Neuronal stem cell (in vitro differentiated cells): ENCODE data around the gene FGF8.
A peak's percentile ranks its signal among the peaks of the same experiment; 100 is the strongest.

Experiments
- DNase-seq: peaks from one replicate; pipeline ENCODE4 v3.0.0-alpha.2; 2013; ENCODE audit warnings: low spot score
- H2AFZ ChIP-seq: one replicate; pipeline ENCODE4 v1.6.1; 2013; ENCODE audit warnings: mild to moderate bottlenecking, low read length, inconsistent platforms
- H2AK5ac ChIP-seq: 2 replicates; pipeline ENCODE4 v1.6.1; 2013; ENCODE audit warnings: low read depth, mild to moderate bottlenecking, inconsistent platforms, low read length, moderate library complexity, mixed read lengths
- H2BK120ac ChIP-seq: 2 replicates; pipeline ENCODE4 v1.6.1; 2013; ENCODE audit warnings: low read depth, mild to moderate bottlenecking, inconsistent platforms, low read length, moderate library complexity, mixed read lengths
- H2BK12ac ChIP-seq: one replicate; pipeline ENCODE4 v1.6.1; 2013; ENCODE audit warnings: low read length, inconsistent platforms
- H2BK15ac ChIP-seq: 2 replicates; pipeline ENCODE4 v1.6.1; 2013; ENCODE audit warnings: mild to moderate bottlenecking, low read length, inconsistent platforms, mixed read lengths
- H2BK5ac ChIP-seq: one replicate; pipeline ENCODE4 v1.6.1; 2013; ENCODE audit warnings: inconsistent platforms, mild to moderate bottlenecking, low read length, moderate library complexity
- H3K14ac ChIP-seq: one replicate; pipeline ENCODE4 v1.6.1; 2013; ENCODE audit warnings: low read length, inconsistent platforms
- H3K18ac ChIP-seq: 2 replicates; pipeline ENCODE4 v1.6.1; 2013; ENCODE audit warnings: low read length, inconsistent platforms
- H3K23ac ChIP-seq: 2 replicates; pipeline ENCODE4 v1.6.1; 2013; ENCODE audit warnings: low read depth, mild to moderate bottlenecking, mixed read lengths, low read length, inconsistent platforms; ENCODE audit not compliant: poor library complexity
- H3K27ac ChIP-seq: replicated peaks from 3 replicates; pipeline ENCODE4 v1.5.1; 2013; ENCODE audit warnings: low read length, inconsistent platforms
- H3K27me3 ChIP-seq, 3 experiments: 2 replicates each; pipeline ENCODE4 v1.6.1; 2013; ENCODE audit warnings: low read length in 3 of 3, mild to moderate bottlenecking in 2 of 3, inconsistent platforms in 1 of 3, low read depth in 1 of 3, mixed read lengths in 1 of 3, moderate library complexity in 1 of 3; ENCODE audit not compliant: control insufficient read depth in 3 of 3, insufficient read depth in 3 of 3
- H3K36me3 ChIP-seq, 2 donors: replicated peaks in 1 of 2; 2 replicates each; pipeline ENCODE4 v1.6.1; 2013; ENCODE audit warnings: low read length in 2 of 2; ENCODE audit not compliant: control insufficient read depth in 2 of 2, insufficient read depth in 2 of 2
- H3K4ac ChIP-seq: 2 replicates; pipeline ENCODE4 v1.6.1; 2013; ENCODE audit warnings: inconsistent platforms, mild to moderate bottlenecking, low read length, moderate library complexity
- H3K4me1 ChIP-seq, 2 donors: 1 replicate in 1 of 2; 2 replicates in 1 of 2; pipeline ENCODE4 v1.6.1; 2013; ENCODE audit warnings: low read length in 2 of 2, low read depth in 1 of 2; ENCODE audit not compliant: control insufficient read depth in 2 of 2, insufficient read depth in 1 of 2
- H3K4me2 ChIP-seq: one replicate; pipeline ENCODE4 v1.6.1; 2013; ENCODE audit warnings: mild to moderate bottlenecking, low read length, inconsistent platforms; ENCODE audit not compliant: insufficient read depth, poor library complexity, severe bottlenecking
- H3K4me3 ChIP-seq, 2 donors: 2 replicates each; pipeline ENCODE4 v1.5.1; 2013; ENCODE audit warnings: low read length in 2 of 2, mild to moderate bottlenecking in 2 of 2, inconsistent platforms in 1 of 2, moderate library complexity in 1 of 2
- H3K79me1 ChIP-seq: one replicate; pipeline ENCODE4 v1.6.1; 2013; ENCODE audit warnings: low read depth, mild to moderate bottlenecking, inconsistent platforms, low read length, moderate library complexity
- H3K9ac ChIP-seq: one replicate; pipeline ENCODE4 v1.6.1; 2013; ENCODE audit warnings: mild to moderate bottlenecking, low read depth, low read length, inconsistent platforms; ENCODE audit not compliant: poor library complexity
- H3K9me3 ChIP-seq, 2 donors: replicated peaks in 1 of 2; 2 replicates each; pipeline versions ENCODE3 to v1.6.1; 2013; ENCODE audit warnings: low read length in 2 of 2, mild to moderate bottlenecking in 2 of 2, inconsistent platforms in 1 of 2, low read depth in 1 of 2, mixed read lengths in 1 of 2, moderate library complexity in 1 of 2; ENCODE audit not compliant: control insufficient read depth in 2 of 2, insufficient read depth in 1 of 2
- H4K8ac ChIP-seq: one replicate; pipeline ENCODE4 v1.6.1; 2013; ENCODE audit warnings: low read depth, mild to moderate bottlenecking, inconsistent platforms, low read length, moderate library complexity
- H4K91ac ChIP-seq: one replicate; pipeline ENCODE4 v1.6.1; 2013; ENCODE audit warnings: low read length, low read depth, mild to moderate bottlenecking, inconsistent platforms; ENCODE audit not compliant: poor library complexity
- WGBS, 2 donors: extraction: QIAGEN DNeasy Blood & Tissue Kit; methylation state at CpG; one replicate each; pipeline ENCODE4 v1.1.7; 2013; ENCODE audit warnings: missing lambda C conversion rate in 2 of 2, mixed read lengths in 1 of 2; ENCODE audit not compliant: insufficient read length in 2 of 2, insufficient replicate concordance in 1 of 2; ENCODE audit errors: extremely low coverage in 2 of 2; 5-methylcytosine and 5-hydroxymethylcytosine counted together

Gene FGF8

GRCh38 chr10:101744267-101744666 lies 31.6 kb downstream of the FGF8 start:
- no peak overlapping the region for H3K4me2 ChIP-seq
- no peak overlapping the region for H3K18ac ChIP-seq
- H3K23ac ChIP-seq, result no peak overlapping the region
- H4K91ac ChIP-seq, result no peak overlapping the region
- no CpG with 5 or more reads among the region's 3 CpGs for WGBS, 2 donors
- no peak for DNase-seq
- no peak overlapping the region for H2BK12ac ChIP-seq
- H3K36me3 ChIP-seq, result no peaks in the 10 kb centered on the region
- no peak overlapping the region for H3K9ac ChIP-seq
- H2AK5ac ChIP-seq, result no peak overlapping the region
- no peak overlapping the region for H4K8ac ChIP-seq
- no peaks in the 10 kb centered on the region for H3K79me1 ChIP-seq
- H3K14ac ChIP-seq, result no peak overlapping the region
- peaks cover 9 to 13% of the 10 kb centered on the region in 2 donors for H3K4me1 ChIP-seq
- no peak overlapping the region for H3K4ac ChIP-seq
- no peak overlapping the region for H2BK5ac ChIP-seq
- peaks cover 2 to 3% of the 10 kb centered on the region in 2 donors for H3K9me3 ChIP-seq
- H2BK120ac ChIP-seq, result no peak overlapping the region
- H3K27ac ChIP-seq, result no peak overlapping the region
- no peak overlapping the region for H2AFZ ChIP-seq
- H3K27me3 ChIP-seq, result peaks cover 0 to 84% (median 0%) of the 10 kb centered on the region in 3 experiments
- H2BK15ac ChIP-seq, result no peak overlapping the region
- no peak overlapping the region for H3K4me3 ChIP-seq

DNA sequence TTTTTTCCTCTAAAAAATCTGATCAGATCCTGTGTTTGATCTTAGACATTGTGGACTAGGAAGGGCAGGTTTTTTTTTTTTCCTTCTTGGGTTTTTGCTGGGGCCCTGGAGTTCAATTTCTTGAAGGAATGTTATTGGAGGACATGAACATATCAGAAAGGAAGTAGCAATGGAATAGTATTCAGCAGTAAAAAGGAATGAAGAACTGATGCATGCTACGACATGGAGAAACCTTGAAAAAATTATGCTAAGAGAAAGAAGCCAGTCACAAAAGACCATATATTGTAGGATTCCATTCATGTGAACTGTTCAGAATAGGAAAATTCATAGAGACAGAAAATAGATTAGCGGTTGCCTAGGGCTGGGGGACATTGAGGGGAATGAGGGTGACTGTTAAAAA lies 34.0 kb downstream of the FGF8 start:
- no peak overlapping the region for H3K14ac ChIP-seq
- WGBS, 2 donors, result no CpG with 5 or more reads among the region's 2 CpGs
- peaks cover 0 to 88% (median 0%) of the 10 kb centered on the region in 3 experiments for H3K27me3 ChIP-seq

GRCh38 chr10:101736666-101737065 lies 39.2 kb downstream of the FGF8 start:
- peak overlapping the region; percentile 52 for H3K27ac ChIP-seq
- no peak overlapping the region for H2AK5ac ChIP-seq
- H4K91ac ChIP-seq, result no peak overlapping the region
- peaks cover 0 to 10% of the 10 kb centered on the region in 2 donors for H3K4me1 ChIP-seq
- no peaks in the 10 kb centered on the region for H3K36me3 ChIP-seq
- peaks cover 0 to 76% (median 0%) of the 10 kb centered on the region in 3 experiments for H3K27me3 ChIP-seq
- H3K9me3 ChIP-seq, result peaks cover 2 to 3% of the 10 kb centered on the region in 2 donors
- no peak overlapping the region for H3K23ac ChIP-seq
- H3K9ac ChIP-seq, result no peak overlapping the region
- H2BK5ac ChIP-seq, result no peak overlapping the region
- no peaks in the 10 kb centered on the region for H3K79me1 ChIP-seq
- H3K4ac ChIP-seq, result peak overlapping the region; percentile 39
- no peak overlapping the region for H3K4me3 ChIP-seq
- H3K18ac ChIP-seq, result peak overlapping the region; percentile 15
- H3K14ac ChIP-seq, result no peak overlapping the region
- H2AFZ ChIP-seq, result no peak overlapping the region
- no peak overlapping the region for H2BK15ac ChIP-seq
- WGBS, 2 donors, result no CpG with 5 or more reads among the region's 3 CpGs
- H2BK12ac ChIP-seq, result no peak overlapping the region
- DNase-seq, result no peak
- no peak overlapping the region for H2BK120ac ChIP-seq
- H3K4me2 ChIP-seq, result no peak overlapping the region
- no peak overlapping the region for H4K8ac ChIP-seq

More for the DNA sequence above, 34.0 kb downstream of the FGF8 start:
- no peak overlapping the region for H3K23ac ChIP-seq
- no peak overlapping the region for H3K18ac ChIP-seq
- no peak overlapping the region for H2AFZ ChIP-seq
- H3K9me3 ChIP-seq, result peaks cover 2 to 3% of the 10 kb centered on the region in 2 donors
- H4K91ac ChIP-seq, result no peak overlapping the region
- no peaks in the 10 kb centered on the region for H3K79me1 ChIP-seq
- no peak overlapping the region for H2BK120ac ChIP-seq
- H2BK5ac ChIP-seq, result no peak overlapping the region
- no peak overlapping the region for H3K4ac ChIP-seq
- H3K4me3 ChIP-seq, result no peak overlapping the region
- no peak overlapping the region for H2BK12ac ChIP-seq
- no peak overlapping the region for H3K27ac ChIP-seq
- no peak overlapping the region for H2AK5ac ChIP-seq
- H2BK15ac ChIP-seq, result no peak overlapping the region
- H3K4me2 ChIP-seq, result no peak overlapping the region
- DNase-seq, result no peak
- H3K36me3 ChIP-seq, result no peaks in the 10 kb centered on the region
- no peaks in the 10 kb centered on the region for H3K4me1 ChIP-seq
- no peak overlapping the region for H4K8ac ChIP-seq
- no peak overlapping the region for H3K9ac ChIP-seq

DNA sequence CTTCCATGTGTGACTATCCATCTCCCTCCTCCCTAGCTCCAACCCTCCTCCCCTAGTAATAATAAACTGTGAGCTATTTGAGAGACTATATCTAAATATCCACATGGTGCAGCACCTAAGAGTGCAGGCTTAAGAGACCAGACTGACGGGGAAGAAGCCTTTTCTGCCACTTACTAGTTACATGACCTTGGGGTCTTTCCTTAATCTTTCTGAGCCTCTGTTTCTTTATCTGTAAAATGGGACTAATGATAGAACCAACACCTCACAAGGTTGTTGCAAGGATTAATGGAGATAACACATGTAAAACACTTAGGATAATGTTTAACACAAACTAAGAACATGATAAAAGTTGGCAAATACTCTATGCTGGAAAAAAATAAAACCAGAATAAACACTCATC lies 43.8 kb downstream of the FGF8 start:
- Histone ChIP-seq H3K27ac (no peak overlapping the region), H3K18ac (no peak overlapping the region), H3K4ac (no peak overlapping the region), H2BK12ac (no peak overlapping the region), H3K79me1 (no peaks in the 10 kb centered on the region), H3K27me3 (peaks cover 0 to 57% (median 0%) of the 10 kb centered on the region in 3 experiments), H3K23ac (no peak overlapping the region), H3K4me2 (no peak overlapping the region), H4K8ac (no peak overlapping the region), H4K91ac (no peak overlapping the region), H3K14ac (no peak overlapping the region), H3K4me3 (no peak overlapping the region), H3K9me3 (no peaks in the 10 kb centered on the region), H2AFZ (no peak overlapping the region), H3K9ac (no peak overlapping the region), H2AK5ac (no peak overlapping the region), H2BK120ac (no peak overlapping the region), H2BK15ac (no peak overlapping the region), H3K36me3 (no peaks in the 10 kb centered on the region), H2BK5ac (no peak overlapping the region), H3K4me1 (peaks cover 0 to 10% of the 10 kb centered on the region in 2 donors)
- no peak for DNase-seq
- WGBS, 2 donors, result no CpG with 5 or more reads among the region's 1 CpG
